ENCODE results near the gene ZNF880. TPM values are rescaled to one million over a fixed set of nuclear protein-coding genes. Genes with fewer than 3 reads are reported as not detected.

ZNF880 gene
- total and polyA plus RNA-seq, 3 experiments from 2014 or later, result 15.6 to 38.9 (median 15.9) TPM

GRCh38 chr19:52343548-52343947 lies 26.2 kb upstream of the ZNF880 start:
- no peak overlapping the region for H3K4me3 ChIP-seq (ENCODE audit: low read length)
- H3K9me3 Mint-ChIP-seq, result peaks cover 0 to 24% (median 10%) of the 10 kb centered on the region in 5 donors
- H3K27ac ChIP-seq (ENCODE audit: low read depth, low read length), result no peak overlapping the region
- ChIA-PET POLR2A (interaction anchor here (0.9 kb wide), 1 partner anchor 184 kb away, joined by 3 read pairs; the partner anchor contains the start of gene ZNF808), CTCF (interaction anchor here (0.6 to 1.4 kb wide), 8 partner anchors 26 to 407 kb away, joined by 3 read pairs; partner anchors contain the start of gene ZNF880)
- peak overlapping the region in 1 of 8 donors; percentile 84 for H3K27ac Mint-ChIP-seq
- no peaks in the 10 kb centered on the region for H3K27me3 ChIP-seq (ENCODE audit: insufficient read depth, low read length, poor library complexity, severe bottlenecking)
- DNase-seq, result peak; percentile 18 to 73 (median 38)
- no peaks in the 10 kb centered on the region for H3K36me3 ChIP-seq (ENCODE audit: insufficient read depth, low read length)
- H3K9me3 ChIP-seq (ENCODE audit: low read length), result no peaks in the 10 kb centered on the region
- H3K4me1 Mint-ChIP-seq, result peaks cover 0 to 4% (median 0%) of the 10 kb centered on the region in 3 donors
- no peaks in the 10 kb centered on the region for H3K4me1 ChIP-seq (ENCODE audit: insufficient read depth, low read length)
- peaks cover 0 to 2% of the 10 kb centered on the region in 2 donors for H3K27me3 Mint-ChIP-seq
- H3K36me3 Mint-ChIP-seq, result peaks cover 5 to 9% (median 6%) of the 10 kb centered on the region in 3 donors
- no peak overlapping the region for H3K4me3 Mint-ChIP-seq

GRCh38 chr19:52345162-52345561 lies 24.6 kb upstream of the ZNF880 start:
- CTCF ChIA-PET, result no interaction called here
- no peak overlapping the region for H3K4me3 ChIP-seq (ENCODE audit: low read length)
- H3K27ac ChIP-seq (ENCODE audit: low read depth, low read length), result no peak overlapping the region
- H3K27me3 ChIP-seq (ENCODE audit: insufficient read depth, low read length, poor library complexity, severe bottlenecking), result no peaks in the 10 kb centered on the region
- Mint-ChIP-seq H3K27ac (no peak overlapping the region), H3K9me3 (peaks cover 0 to 25% (median 3%) of the 10 kb centered on the region in 5 donors), H3K36me3 (peaks cover 7 to 21% (median 13%) of the 10 kb centered on the region in 3 donors), H3K27me3 (peaks cover 0 to 2% of the 10 kb centered on the region in 2 donors), H3K4me1 (peaks cover 0 to 4% (median 0%) of the 10 kb centered on the region in 3 donors), H3K4me3 (no peak overlapping the region)
- H3K36me3 ChIP-seq (ENCODE audit: insufficient read depth, low read length), result no peaks in the 10 kb centered on the region
- H3K4me1 ChIP-seq (ENCODE audit: insufficient read depth, low read length), result no peaks in the 10 kb centered on the region
- POLR2A ChIA-PET, result no interaction called here
- no peak for DNase-seq
- H3K9me3 ChIP-seq (ENCODE audit: low read length), result no peaks in the 10 kb centered on the region

GRCh38 chr19:52351512-52351911 lies 18.2 kb upstream of the ZNF880 start:
- Mint-ChIP-seq H3K27me3 (no peaks in the 10 kb centered on the region), H3K4me3 (no peak overlapping the region), H3K27ac (no peak overlapping the region), H3K4me1 (no peaks in the 10 kb centered on the region), H3K9me3 (peaks cover 11 to 59% (median 21%) of the 10 kb centered on the region in 5 donors), H3K36me3 (peaks cover 28 to 64% (median 56%) of the 10 kb centered on the region in 3 donors)
- POLR2A ChIA-PET, result interaction anchor here (0.7 kb wide), 1 partner anchor 285 kb away, joined by 3 read pairs; no protein-coding TSS in a partner anchor
- H3K27ac ChIP-seq (ENCODE audit: low read depth, low read length), result no peak overlapping the region
- DNase-seq, result no peak
- H3K36me3 ChIP-seq (ENCODE audit: insufficient read depth, low read length), result no peaks in the 10 kb centered on the region
- CTCF ChIA-PET, result no interaction called here
- H3K4me1 ChIP-seq (ENCODE audit: insufficient read depth, low read length), result no peaks in the 10 kb centered on the region
- H3K27me3 ChIP-seq (ENCODE audit: insufficient read depth, low read length, poor library complexity, severe bottlenecking), result no peaks in the 10 kb centered on the region
- H3K9me3 ChIP-seq (ENCODE audit: low read length), result no peaks in the 10 kb centered on the region
- no peak overlapping the region for H3K4me3 ChIP-seq (ENCODE audit: low read length)

- Mint-ChIP-seq H3K36me3 (peaks cover 10 to 64% (median 55%) of the 10 kb centered on the region in 3 donors), H3K9me3 (peaks cover 40 to 82% (median 76%) of the 10 kb centered on the region in 5 donors), H3K4me1 (peaks cover 12 to 18% (median 14%) of the 10 kb centered on the region in 3 donors), H3K4me3 (no peak overlapping the region), H3K27ac (no peak overlapping the region), H3K27me3 (peaks cover 0 to 6% of the 10 kb centered on the region in 2 donors)
- H3K27ac ChIP-seq (ENCODE audit: low read depth, low read length), result no peak overlapping the region
- CTCF ChIA-PET, result no interaction called here
- peaks cover 35% of the 10 kb centered on the region for H3K9me3 ChIP-seq (ENCODE audit: low read length)
- no peaks in the 10 kb centered on the region for H3K27me3 ChIP-seq (ENCODE audit: insufficient read depth, low read length, poor library complexity, severe bottlenecking)
- no peaks in the 10 kb centered on the region for H3K36me3 ChIP-seq (ENCODE audit: insufficient read depth, low read length)
- H3K4me3 ChIP-seq (ENCODE audit: low read length), result no peak overlapping the region
- peaks cover 7% of the 10 kb centered on the region for H3K4me1 ChIP-seq (ENCODE audit: insufficient read depth, low read length)
- POLR2A ChIA-PET, result no interaction called here
- no peak for DNase-seq
These were observed 3.3 kb upstream of the ZNF880 start for GRCh38 chr19:52366414-52366824.

GRCh38 chr19:52370341-52370710 lies 603 bp downstream of the ZNF880 start:
- Mint-ChIP-seq H3K27me3 (peaks cover 0 to 4% of the 10 kb centered on the region in 2 donors), H3K36me3 (peaks cover 25 to 70% (median 64%) of the 10 kb centered on the region in 3 donors), H3K4me1 (peaks cover 14 to 22% (median 15%) of the 10 kb centered on the region in 3 donors), H3K27ac (peak overlapping the region; percentile 95 to 99 (median 98)), H3K9me3 (peaks cover 33 to 74% (median 73%) of the 10 kb centered on the region in 5 donors), H3K4me3 (peak overlapping the region; percentile 92 to 98 (median 97))
- Histone ChIP-seq H3K36me3 (ENCODE audit: insufficient read depth, low read length) (peaks cover 14% of the 10 kb centered on the region), H3K4me3 (ENCODE audit: low read length) (peak overlapping the region; percentile 95), H3K9me3 (ENCODE audit: low read length) (peaks cover 25% of the 10 kb centered on the region), H3K27me3 (ENCODE audit: insufficient read depth, low read length, poor library complexity, severe bottlenecking) (no peaks in the 10 kb centered on the region), H3K27ac (ENCODE audit: low read depth, low read length) (peak overlapping the region; percentile 93), H3K4me1 (ENCODE audit: insufficient read depth, low read length) (peaks cover 7% of the 10 kb centered on the region)
- POLR2A ChIA-PET, result no interaction called here
- CTCF ChIA-PET, result interaction anchor here (0.9 kb wide), 1 partner anchor 27 kb away, joined by 3 read pairs; the partner anchor contains the start of gene ZNF528
- no peak for DNase-seq

- peaks cover 24 to 86% (median 76%) of the 10 kb centered on the region in 5 donors for H3K9me3 Mint-ChIP-seq
- Histone ChIP-seq H3K4me1 (ENCODE audit: insufficient read depth, low read length) (no peaks in the 10 kb centered on the region), H3K9me3 (ENCODE audit: low read length) (peaks cover 40% of the 10 kb centered on the region), H3K27ac (ENCODE audit: low read depth, low read length) (no peak overlapping the region), H3K4me3 (ENCODE audit: low read length) (no peak overlapping the region), H3K36me3 (ENCODE audit: insufficient read depth, low read length) (no peaks in the 10 kb centered on the region), H3K27me3 (ENCODE audit: insufficient read depth, low read length, poor library complexity, severe bottlenecking) (no peaks in the 10 kb centered on the region)
- no peaks in the 10 kb centered on the region for H3K4me1 Mint-ChIP-seq
- H3K27ac Mint-ChIP-seq, result no peak overlapping the region
- H3K27me3 Mint-ChIP-seq, result peaks cover 0 to 3% of the 10 kb centered on the region in 2 donors
- POLR2A ChIA-PET, result no interaction called here
- H3K4me3 Mint-ChIP-seq, result no peak overlapping the region
- no peak for DNase-seq
- CTCF ChIA-PET, result no interaction called here
- peaks cover 5 to 59% (median 31%) of the 10 kb centered on the region in 3 donors for H3K36me3 Mint-ChIP-seq
These were observed 21.4 kb downstream of the ZNF880 start for GRCh38 chr19:52391135-52391534.

GRCh38 chr19:52397310-52398080 lies 27.8 kb downstream of the ZNF880 start, which contains the start of gene ZNF528:
Gene ZNF528, plus strand, starts transcription at chr19:52397849. Its CDS starts 4,165 bp downstream, at chr19:52402014.
- ChIA-PET CTCF (interaction anchor here (1.1 kb wide), 1 partner anchor 27 kb away, joined by 3 read pairs; the partner anchor contains the start of gene ZNF880), POLR2A (interaction anchor here (1.0 kb wide), 1 partner anchor 28 kb away, joined by 3 read pairs; the partner anchor contains the start of gene ZNF880)
- H3K4me1 Mint-ChIP-seq, result peaks cover 19 to 29% (median 26%) of the 10 kb centered on the region in 3 donors
- peaks cover 0 to 3% of the 10 kb centered on the region in 2 donors for H3K27me3 Mint-ChIP-seq
- H3K27me3 ChIP-seq (ENCODE audit: insufficient read depth, low read length, poor library complexity, severe bottlenecking), result no peaks in the 10 kb centered on the region
- H3K4me1 ChIP-seq (ENCODE audit: insufficient read depth, low read length), result peaks cover 17% of the 10 kb centered on the region
- H3K9me3 ChIP-seq (ENCODE audit: low read length), result peaks cover 16% of the 10 kb centered on the region
- peaks cover 31 to 80% (median 66%) of the 10 kb centered on the region in 3 donors for H3K36me3 Mint-ChIP-seq
- peaks cover 3% of the 10 kb centered on the region for H3K36me3 ChIP-seq (ENCODE audit: insufficient read depth, low read length)
- H3K27ac Mint-ChIP-seq, result peak within 1 kb of the TSS; percentile 74 to 94 (median 89)
- peak within 1 kb of the TSS; percentile 65 for H3K4me3 ChIP-seq (ENCODE audit: low read length)
- H3K4me3 Mint-ChIP-seq, result peak within 1 kb of the TSS; percentile 88 to 97 (median 90)
- H3K9me3 Mint-ChIP-seq, result peaks cover 12 to 65% (median 55%) of the 10 kb centered on the region in 5 donors
- DNase-seq, result peak; percentile 82 to 96 (median 91)
- peak within 1 kb of the TSS; percentile 47 for H3K27ac ChIP-seq (ENCODE audit: low read depth, low read length)

Measured in CD8-positive, alpha-beta memory T cell (primary cell).